Skeletal muscle cell (primary cell): ENCODE results near the gene MRPL27.
"Not testable (repeated sequence)": the region's sequence is repeated elsewhere in the genome, so short reads cannot be mapped to it uniquely, and the experiment has no call there.

Source experiments
- DNase-seq: peaks from one replicate; pipeline ENCODE4 v3.0.0-alpha.2; 2010; ENCODE audit warnings: low read depth
- H3K4me3 ChIP-seq: 2 replicates; pipeline ENCODE4 v1.5.1; 2011; ENCODE audit warnings: low read depth, mild to moderate bottlenecking, control low read depth, low read length, moderate library complexity

Gene MRPL27

GRCh38 chr17:50372758-50373556, at the start of gene MRPL27, which contains the start of gene EME1:
TSS of gene MRPL27 (minus strand) at chr17:50373184. CDS start at chr17:50373170, 14 bp downstream.
TSS of gene EME1 (plus strand) at chr17:50373229. CDS start at chr17:50375209, 1,980 bp downstream.
- H3K4me3 ChIP-seq, result peak within 1 kb of the TSS; percentile 66
- peak; percentile 51 for DNase-seq

- no peak for DNase-seq
- H3K4me3 ChIP-seq, result no peak overlapping the region
Measured at GRCh38 chr17:50422738-50423137, 49.8 kb upstream of the MRPL27 start.

GRCh38 chr17:50421308-50422051, 48.5 kb upstream of the MRPL27 start:
- DNase-seq, result no peak
- no peak overlapping the region for H3K4me3 ChIP-seq

- H3K4me3 ChIP-seq, result no peak overlapping the region
- no peak for DNase-seq
Measured at GRCh38 chr17:50420419-50421112, 47.6 kb upstream of the MRPL27 start.

GRCh38 chr17:50419577-50419976, 46.6 kb upstream of the MRPL27 start:
- not testable (repeated sequence) for DNase-seq, H3K4me3 ChIP-seq

GRCh38 chr17:50414808-50415207, 41.8 kb upstream of the MRPL27 start:
- H3K4me3 ChIP-seq, result no peak overlapping the region
- DNase-seq, result no peak

- no peak overlapping the region for H3K4me3 ChIP-seq
Measured at GRCh38 chr17:50412188-50412732, 39.3 kb upstream of the MRPL27 start.

GRCh38 chr17:50407921-50408320, 34.9 kb upstream of the MRPL27 start:
- H3K4me3 ChIP-seq, result no peak overlapping the region
- DNase-seq, result no peak

More at GRCh38 chr17:50412188-50412732, 39.3 kb upstream of the MRPL27 start:
- no peak for DNase-seq

GRCh38 chr17:50406578-50406977, 33.6 kb upstream of the MRPL27 start:
- H3K4me3 ChIP-seq, result no peak overlapping the region
- DNase-seq, result no peak

- H3K4me3 ChIP-seq, DNase-seq: not testable (repeated sequence)
Measured at GRCh38 chr17:50405351-50405750, 32.4 kb upstream of the MRPL27 start.

GRCh38 chr17:50399591-50399990, 26.6 kb upstream of the MRPL27 start:
- H3K4me3 ChIP-seq, DNase-seq: not testable (repeated sequence)

- DNase-seq, H3K4me3 ChIP-seq: not testable (repeated sequence)
Measured at GRCh38 chr17:50398672-50399071, 25.7 kb upstream of the MRPL27 start.

GRCh38 chr17:50397919-50398285, 24.9 kb upstream of the MRPL27 start:
- no peak for DNase-seq
- peak overlapping the region; percentile 99 for H3K4me3 ChIP-seq

GRCh38 chr17:50397111-50397918, 24.3 kb upstream of the MRPL27 start, which contains the start of gene LRRC59:
TSS of gene LRRC59 (minus strand) at chr17:50397523. CDS start at chr17:50397317, 206 bp downstream.
- peak; percentile 47 for DNase-seq
- peak within 1 kb of the TSS; percentile 99 for H3K4me3 ChIP-seq

- peak; percentile 15 for DNase-seq
Measured at GRCh38 chr17:50396261-50397110, 23.5 kb upstream of the MRPL27 start.

GRCh38 chr17:50394711-50395110, 21.7 kb upstream of the MRPL27 start:
- no peak for DNase-seq
- peak overlapping the region; percentile 99 for H3K4me3 ChIP-seq

More at GRCh38 chr17:50396261-50397110, 23.5 kb upstream of the MRPL27 start:
- H3K4me3 ChIP-seq, result peak overlapping the region; percentile 99

GRCh38 chr17:50393700-50394099, 20.7 kb upstream of the MRPL27 start:
- DNase-seq, result no peak
- H3K4me3 ChIP-seq, result no peak overlapping the region

GRCh38 chr17:50392621-50393020, 19.6 kb upstream of the MRPL27 start:
- H3K4me3 ChIP-seq, result no peak overlapping the region
- DNase-seq, result no peak
